Measurements from ENCODE around the gene KIAA1586. TPM values are rescaled to one million over a fixed set of nuclear protein-coding genes. Genes with fewer than 3 reads are reported as not detected.
"Not testable (repeated sequence)": the region's sequence is repeated elsewhere in the genome, so short reads cannot be mapped to it uniquely, and the experiment has no call there.

Gene KIAA1586
- total RNA-seq, 4 donors from 2014 or later: 3.1 to 6.4 (median 4.8) TPM

DNA sequence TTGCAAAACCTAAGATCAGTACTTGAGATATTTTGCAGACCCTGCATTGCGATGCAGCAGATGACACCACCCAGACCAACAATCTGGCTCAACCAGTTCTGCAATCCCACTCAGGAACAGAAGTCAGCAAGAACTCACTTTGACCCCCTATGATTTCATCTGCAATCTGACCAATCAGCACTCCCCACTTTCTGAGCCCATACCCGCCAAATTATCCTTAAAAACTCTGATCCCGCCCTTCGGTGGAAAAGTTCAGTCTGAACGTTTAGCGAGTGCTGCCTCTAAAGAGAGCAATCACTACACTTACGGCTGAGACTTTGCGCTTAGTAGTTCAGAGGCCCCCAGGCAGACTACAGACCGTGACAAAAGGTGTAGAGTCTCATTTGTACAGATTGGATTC, 17.3 kb upstream of the KIAA1586 start:
- Histone ChIP-seq H3K27me3 (no peaks in the 10 kb centered on the region), H3K36me3 (no peaks in the 10 kb centered on the region), H3K4me3 (no peak overlapping the region), H3K9me3 (peaks cover 6% of the 10 kb centered on the region), H3K4me1 (no peaks in the 10 kb centered on the region), H3K27ac (no peak overlapping the region)
- no peak for DNase-seq (ENCODE audit: low spot score in 2 of 2)
- WGBS: 65% methylated on average over 9 of the region's 9 CpGs
- TF ChIP-seq POLR2A (IDR thresholded peaks at IDR 0.05) (no peak), POLR2AphosphoS5 (IDR thresholded peaks at IDR 0.05) (no peak), EP300 (IDR thresholded peaks at IDR 0.05) (no peak)
- TF ChIP-seq, protein P1, sequence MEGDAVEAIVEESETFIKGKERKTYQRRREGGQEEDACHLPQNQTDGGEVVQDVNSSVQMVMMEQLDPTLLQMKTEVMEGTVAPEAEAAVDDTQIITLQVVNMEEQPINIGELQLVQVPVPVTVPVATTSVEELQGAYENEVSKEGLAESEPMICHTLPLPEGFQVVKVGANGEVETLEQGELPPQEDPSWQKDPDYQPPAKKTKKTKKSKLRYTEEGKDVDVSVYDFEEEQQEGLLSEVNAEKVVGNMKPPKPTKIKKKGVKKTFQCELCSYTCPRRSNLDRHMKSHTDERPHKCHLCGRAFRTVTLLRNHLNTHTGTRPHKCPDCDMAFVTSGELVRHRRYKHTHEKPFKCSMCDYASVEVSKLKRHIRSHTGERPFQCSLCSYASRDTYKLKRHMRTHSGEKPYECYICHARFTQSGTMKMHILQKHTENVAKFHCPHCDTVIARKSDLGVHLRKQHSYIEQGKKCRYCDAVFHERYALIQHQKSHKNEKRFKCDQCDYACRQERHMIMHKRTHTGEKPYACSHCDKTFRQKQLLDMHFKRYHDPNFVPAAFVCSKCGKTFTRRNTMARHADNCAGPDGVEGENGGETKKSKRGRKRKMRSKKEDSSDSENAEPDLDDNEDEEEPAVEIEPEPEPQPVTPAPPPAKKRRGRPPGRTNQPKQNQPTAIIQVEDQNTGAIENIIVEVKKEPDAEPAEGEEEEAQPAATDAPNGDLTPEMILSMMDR (IDR thresholded peaks at IDR 0.05): no peak

DNA sequence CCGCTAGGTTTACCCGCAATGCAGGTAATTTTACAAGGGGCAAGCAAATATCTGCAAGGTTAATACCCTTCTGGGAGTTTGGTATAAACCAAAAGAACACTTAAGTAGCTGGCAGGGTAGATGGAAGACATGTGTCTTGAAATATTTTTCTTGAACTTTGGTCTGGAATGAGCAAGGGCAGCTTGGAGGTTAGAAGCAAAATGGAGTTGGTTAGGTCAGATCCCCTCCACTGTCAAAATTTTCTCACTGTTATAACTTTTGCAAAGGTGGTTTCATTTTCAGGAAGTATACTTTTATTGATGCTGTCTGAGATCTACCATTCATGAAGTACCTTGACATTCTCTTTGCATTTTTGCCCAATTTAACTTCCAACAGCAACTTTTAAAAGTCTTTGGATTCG, 13.3 kb upstream of the KIAA1586 start:
- Histone ChIP-seq H3K4me1 (no peaks in the 10 kb centered on the region), H3K27me3 (no peaks in the 10 kb centered on the region), H3K9me3 (no peaks in the 10 kb centered on the region), H3K4me3 (no peak overlapping the region), H3K36me3 (no peaks in the 10 kb centered on the region), H3K27ac (no peak overlapping the region)
- WGBS: 89% methylated on average over 3 of the region's 3 CpGs
- TF ChIP-seq POLR2A (IDR thresholded peaks at IDR 0.05) (no peak), EP300 (IDR thresholded peaks at IDR 0.05) (no peak)
- DNase-seq (ENCODE audit: low spot score in 2 of 2): no peak

DNA sequence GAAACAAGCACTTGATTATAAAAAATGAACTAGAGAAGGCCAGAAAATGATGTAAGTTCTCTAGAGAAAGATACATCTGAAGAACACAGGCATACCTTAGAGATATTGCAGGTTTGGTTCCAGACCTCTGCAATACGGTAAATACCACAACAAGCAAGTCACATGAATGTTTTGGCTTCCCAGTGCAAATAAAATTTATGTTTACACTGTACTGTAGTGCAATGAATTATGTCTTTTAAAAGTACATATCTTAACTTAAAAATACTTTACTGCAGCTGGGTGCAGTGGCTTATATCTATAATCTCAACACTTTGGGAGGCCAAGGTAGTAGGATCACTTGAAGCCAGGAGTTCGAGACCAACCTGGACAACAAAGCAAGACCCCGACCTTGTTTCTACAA, 10.9 kb upstream of the KIAA1586 start:
- Histone ChIP-seq H3K27ac (no peak overlapping the region), H3K4me3 (no peak overlapping the region), H3K4me1 (no peaks in the 10 kb centered on the region), H3K27me3 (no peaks in the 10 kb centered on the region), H3K36me3 (no peaks in the 10 kb centered on the region), H3K9me3 (no peaks in the 10 kb centered on the region)
- TF ChIP-seq EP300 (IDR thresholded peaks at IDR 0.05) (no peak), POLR2AphosphoS5 (IDR thresholded peaks at IDR 0.05) (no peak), POLR2A (IDR thresholded peaks at IDR 0.05) (no peak)
- TF ChIP-seq, protein P1 (IDR thresholded peaks at IDR 0.05): no peak
- 50% methylated on average over 3 of the region's 3 CpGs for WGBS
- DNase-seq (ENCODE audit: low spot score in 2 of 2): no peak

DNA sequence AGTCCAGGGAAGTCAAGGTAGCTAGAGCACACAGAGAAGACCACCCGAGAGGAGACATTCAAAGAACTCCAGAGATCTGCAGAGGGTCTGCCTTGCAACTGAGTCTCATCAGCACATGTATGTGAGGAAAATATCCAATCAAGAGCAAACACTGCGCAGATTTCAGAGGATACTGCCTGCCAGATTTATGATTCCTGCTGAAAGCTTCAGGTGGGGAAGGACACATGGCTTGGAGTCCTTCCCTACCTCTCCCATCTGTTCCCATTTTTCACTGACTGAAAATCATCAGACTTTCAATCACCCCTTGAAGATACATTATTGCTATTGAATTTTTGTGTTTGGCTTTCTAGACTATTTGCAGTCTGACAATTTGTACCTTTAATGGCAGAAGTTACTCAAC, 7.6 kb upstream of the KIAA1586 start:
- WGBS: 87% methylated on average over 2 of the region's 2 CpGs
- no peak overlapping the region for H3K4me3 ChIP-seq
- H3K27me3 ChIP-seq: peaks cover 9% of the 10 kb centered on the region
- no peak overlapping the region for H3K27ac ChIP-seq
- no peaks in the 10 kb centered on the region for H3K9me3 ChIP-seq
- H3K4me1 ChIP-seq: no peaks in the 10 kb centered on the region
- no peak for TF ChIP-seq EP300 (IDR thresholded peaks at IDR 0.05)
- TF ChIP-seq POLR2AphosphoS5 (IDR thresholded peaks at IDR 0.05): no peak
- DNase-seq (ENCODE audit: low spot score in 2 of 2): no peak
- H3K36me3 ChIP-seq: no peaks in the 10 kb centered on the region

DNA sequence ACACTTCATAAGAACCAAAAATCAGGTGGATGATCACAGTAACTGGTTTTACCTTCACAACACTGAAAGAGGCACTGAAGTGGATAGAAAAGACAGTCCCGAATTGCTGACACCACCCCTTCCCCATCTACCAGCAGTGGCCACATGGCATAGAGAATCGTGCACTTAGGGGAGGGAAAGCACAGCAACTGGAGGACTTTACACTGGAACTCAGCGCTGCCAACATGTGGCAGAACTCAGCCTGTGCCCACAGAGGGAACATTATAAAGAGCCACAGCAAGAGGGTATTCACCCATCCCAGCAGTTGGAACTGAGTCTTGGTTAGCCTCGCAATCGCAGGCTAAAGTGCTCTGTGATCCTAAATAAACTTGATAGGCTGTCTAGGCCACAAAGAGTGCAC, 6.5 kb upstream of the KIAA1586 start:
- Histone ChIP-seq H3K36me3 (no peaks in the 10 kb centered on the region), H3K9me3 (no peaks in the 10 kb centered on the region), H3K4me3 (no peak overlapping the region), H3K27ac (no peak overlapping the region), H3K4me1 (no peaks in the 10 kb centered on the region), H3K27me3 (peaks cover 9% of the 10 kb centered on the region)
- DNase-seq (ENCODE audit: low spot score in 2 of 2): no peak
- TF ChIP-seq, protein P1 (IDR thresholded peaks at IDR 0.05): no peak
- WGBS: 80% methylated on average over 5 of the region's 5 CpGs

DNA sequence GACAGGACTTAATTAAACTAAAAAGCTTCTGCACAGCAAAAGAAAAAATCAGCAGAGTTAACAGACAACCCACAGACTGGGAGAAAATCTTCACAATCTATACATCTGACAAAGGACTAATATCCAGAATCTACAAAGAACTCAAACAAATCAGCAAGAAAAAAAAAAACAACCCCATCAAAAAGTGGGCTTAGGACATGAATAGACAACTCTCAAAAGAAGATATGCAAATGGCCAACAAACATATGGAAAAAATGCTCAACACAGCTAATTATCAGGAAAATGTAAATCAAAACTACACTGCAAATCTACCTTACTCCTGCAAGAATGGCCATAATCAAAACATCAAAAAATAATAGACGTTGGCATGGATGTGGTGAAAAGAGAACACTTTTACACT, 2.4 kb upstream of the KIAA1586 start:
- not testable (repeated sequence) for H3K27me3 ChIP-seq; DNase-seq (ENCODE audit: low spot score in 2 of 2); H3K36me3 ChIP-seq; H3K9me3 ChIP-seq; H3K27ac ChIP-seq; H3K4me3 ChIP-seq; H3K4me1 ChIP-seq
- 79% methylated on average over 1 of the region's 1 CpG for WGBS

DNA sequence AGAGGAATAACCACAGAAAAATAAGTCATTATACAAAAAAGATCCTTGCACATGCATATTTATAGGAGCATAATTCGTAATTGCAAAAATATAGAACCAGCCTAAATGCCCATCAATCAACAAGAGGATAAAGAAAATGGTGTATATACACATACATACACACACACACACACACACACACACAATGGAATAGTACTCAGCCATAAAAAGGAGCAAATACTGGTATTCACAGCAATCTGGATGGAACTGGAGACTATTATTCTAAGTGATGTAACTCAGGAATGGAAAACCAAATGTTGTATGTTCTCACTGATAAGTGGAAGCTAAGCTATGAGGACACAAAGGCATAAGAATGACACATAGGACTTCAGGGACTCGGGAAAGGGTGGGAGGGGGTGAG, 1.9 kb upstream of the KIAA1586 start:
- Histone ChIP-seq H3K27me3 (peaks cover 9% of the 10 kb centered on the region), H3K36me3 (no peaks in the 10 kb centered on the region), H3K27ac (no peak overlapping the region), H3K4me3 (no peak overlapping the region), H3K4me1 (peaks cover 8% of the 10 kb centered on the region), H3K9me3 (no peaks in the 10 kb centered on the region)
- no peak for DNase-seq (ENCODE audit: low spot score in 2 of 2)
- 96% methylated on average over 2 of the region's 2 CpGs for WGBS
- TF ChIP-seq, protein P1 (IDR thresholded peaks at IDR 0.05): no peak
- no peak for TF ChIP-seq EP300 (IDR thresholded peaks at IDR 0.05)
- no peak for TF ChIP-seq POLR2AphosphoS5 (IDR thresholded peaks at IDR 0.05)
- no peak for TF ChIP-seq POLR2A (IDR thresholded peaks at IDR 0.05)

DNA sequence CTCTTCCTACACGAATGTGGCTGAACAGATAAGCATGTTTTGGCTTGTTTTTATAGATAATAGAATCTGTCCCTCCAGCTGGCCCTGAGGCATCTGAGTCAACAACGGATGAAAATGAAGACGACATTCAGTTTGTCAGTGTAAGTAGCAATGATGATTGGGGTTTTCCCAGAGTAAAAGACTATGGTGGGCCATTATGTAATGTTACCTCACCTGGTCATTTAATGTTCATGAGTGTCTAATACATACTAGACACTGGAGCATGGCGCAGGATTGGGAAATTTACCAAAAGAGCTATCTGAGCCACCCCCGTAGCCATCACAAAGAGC, 728 bp downstream of the KIAA1586 start:
- WGBS: no CpG with 5 or more reads among the region's 5 CpGs
- not testable (repeated sequence) for H3K4me1 ChIP-seq; H3K27ac ChIP-seq; H3K4me3 ChIP-seq; DNase-seq (ENCODE audit: low spot score in 2 of 2); H3K9me3 ChIP-seq; H3K27me3 ChIP-seq
- peaks cover 11% of the 10 kb centered on the region for H3K36me3 ChIP-seq

DNA sequence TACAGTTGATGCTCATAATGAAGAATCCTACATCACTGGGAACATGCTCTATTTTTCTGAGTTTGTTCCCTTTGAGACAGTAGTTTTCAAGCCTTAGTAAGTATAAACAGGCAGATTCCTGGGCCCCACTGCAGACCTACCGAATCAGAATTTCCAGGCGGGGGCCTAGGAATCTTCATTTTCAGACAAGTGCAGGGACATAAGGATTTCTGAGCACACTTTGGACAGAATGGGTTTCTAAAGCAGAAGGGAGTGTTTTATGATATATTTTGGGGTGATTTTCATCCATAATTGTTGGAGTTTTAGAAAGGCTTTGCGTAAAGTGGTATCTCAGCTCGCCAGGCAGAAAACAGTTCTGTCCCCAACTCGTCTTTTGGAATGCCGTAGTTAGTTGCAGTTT, 1.4 kb downstream of the KIAA1586 start:
- not testable (repeated sequence) for H3K4me1 ChIP-seq; DNase-seq (ENCODE audit: low spot score in 2 of 2); H3K27me3 ChIP-seq; H3K4me3 ChIP-seq; H3K27ac ChIP-seq; H3K9me3 ChIP-seq
- WGBS: 89% methylated on average over 6 of the region's 6 CpGs
- peaks cover 15% of the 10 kb centered on the region for H3K36me3 ChIP-seq
